H9 (cell line): ENCODE results near the gene TPGS2. TPM values are rescaled to one million over a fixed set of nuclear protein-coding genes. Genes with fewer than 3 reads are reported as not detected.

Experiments used
- DNase-seq: peaks from one replicate; pipeline ENCODE4 v3.0.0-alpha.2; 2017
- H2AFZ ChIP-seq: one replicate; pipeline ENCODE4 v1.6.1; 2013; ENCODE audit warnings: mild to moderate bottlenecking, low read length, control low read depth, moderate library complexity
- H2AK5ac ChIP-seq: 2 replicates; pipeline ENCODE4 v1.6.1; 2013; ENCODE audit warnings: low read length, control low read depth, mixed read lengths; ENCODE audit not compliant: insufficient read length
- H2BK120ac ChIP-seq: one replicate; pipeline ENCODE4 v1.6.1; 2013; ENCODE audit warnings: low read depth, mild to moderate bottlenecking, low read length, control low read depth, inconsistent platforms; ENCODE audit not compliant: poor library complexity, severe bottlenecking
- H2BK12ac ChIP-seq: 2 replicates; pipeline ENCODE4 v1.6.1; 2013; ENCODE audit warnings: low read length, control low read depth, mixed read lengths, low read depth; ENCODE audit not compliant: insufficient read length
- H2BK15ac ChIP-seq: 2 replicates; pipeline ENCODE4 v1.6.1; 2013; ENCODE audit warnings: low read depth, low read length, control low read depth
- H2BK20ac ChIP-seq: one replicate; pipeline ENCODE4 v1.6.1; 2013; ENCODE audit warnings: low read depth, mild to moderate bottlenecking, low read length, control low read depth, inconsistent platforms; ENCODE audit not compliant: poor library complexity, severe bottlenecking
- H2BK5ac ChIP-seq: 2 replicates; pipeline ENCODE4 v1.6.1; 2013; ENCODE audit warnings: low read length, control low read depth, mixed read lengths; ENCODE audit not compliant: insufficient read length
- H3K14ac ChIP-seq: 2 replicates; pipeline ENCODE4 v1.6.1; 2013; ENCODE audit warnings: low read length, control low read depth; ENCODE audit not compliant: insufficient read depth
- H3K18ac ChIP-seq: 2 replicates; pipeline ENCODE4 v1.6.1; 2013; ENCODE audit warnings: low read depth, mild to moderate bottlenecking, mixed read lengths, low read length, control low read depth; ENCODE audit not compliant: insufficient read length
- H3K23ac ChIP-seq: 2 replicates; pipeline ENCODE4 v1.6.1; 2013; ENCODE audit warnings: low read length, control low read depth, mixed read lengths, low read depth; ENCODE audit not compliant: insufficient read length
- H3K23me2 ChIP-seq: 2 replicates; pipeline ENCODE4 v1.6.1; 2013; ENCODE audit warnings: low read depth, mild to moderate bottlenecking, mixed read lengths, low read length, control low read depth; ENCODE audit not compliant: insufficient read length, poor library complexity, severe bottlenecking
- H3K27ac ChIP-seq: 2 replicates; pipeline ENCODE4 v1.5.1; 2013; ENCODE audit warnings: low read length, control low read depth, mixed read lengths, low read depth; ENCODE audit not compliant: insufficient read length
- H3K27me3 ChIP-seq: 2 replicates; pipeline ENCODE4 v1.6.1; 2013; ENCODE audit warnings: low read length, control low read depth, inconsistent platforms; ENCODE audit not compliant: insufficient read depth
- H3K4ac ChIP-seq: 2 replicates; pipeline ENCODE4 v1.6.1; 2013; ENCODE audit warnings: low read depth, mild to moderate bottlenecking, control low read depth, inconsistent platforms, low read length, moderate library complexity
- H3K4me1 ChIP-seq: 2 replicates; pipeline ENCODE4 v1.6.1; 2013; ENCODE audit warnings: low read length, control low read depth, inconsistent platforms; ENCODE audit not compliant: insufficient read depth
- H3K4me2 ChIP-seq: 2 replicates; pipeline ENCODE4 v1.6.1; 2013; ENCODE audit warnings: low read length, control low read depth, mixed read lengths; ENCODE audit not compliant: insufficient read length, insufficient read depth
- H3K56ac ChIP-seq: 2 replicates; pipeline ENCODE4 v1.6.1; 2013; ENCODE audit warnings: low read depth, mild to moderate bottlenecking, mixed read lengths, low read length, control low read depth; ENCODE audit not compliant: insufficient read length
- H3K79me1 ChIP-seq: 2 replicates; pipeline ENCODE4 v1.6.1; 2013; ENCODE audit warnings: low read depth, mild to moderate bottlenecking, moderate library complexity, low read length, control low read depth, inconsistent platforms; ENCODE audit not compliant: insufficient read depth, poor library complexity, severe bottlenecking
- H3K79me2 ChIP-seq: 2 replicates; pipeline ENCODE4 v1.6.1; 2013; ENCODE audit warnings: low read length, control low read depth, inconsistent platforms; ENCODE audit not compliant: insufficient read depth
- H3K9ac ChIP-seq: 2 replicates; pipeline ENCODE4 v1.6.1; 2013; ENCODE audit warnings: low read length, control low read depth, mixed read lengths; ENCODE audit not compliant: insufficient read length; ENCODE audit errors: extremely low read depth
- H3K9me3 ChIP-seq: one replicate; pipeline ENCODE4 v1.6.1; 2013; ENCODE audit warnings: low read depth, low read length, inconsistent platforms; ENCODE audit not compliant: control insufficient read depth
- H3T11ph ChIP-seq: one replicate; pipeline ENCODE4 v1.6.1; 2013; ENCODE audit warnings: mild to moderate bottlenecking, low read length, control low read depth, inconsistent platforms
- H4K20me1 ChIP-seq: one replicate; pipeline ENCODE4 v1.6.1; 2013; ENCODE audit not compliant: control insufficient read depth, insufficient read length, insufficient read depth
- H4K5ac ChIP-seq: 2 replicates; pipeline ENCODE4 v1.6.1; 2013; ENCODE audit warnings: low read depth, mild to moderate bottlenecking, mixed read lengths, low read length, control low read depth; ENCODE audit not compliant: insufficient read length
- H4K8ac ChIP-seq: replicated peaks from 2 replicates; pipeline ENCODE4 v1.6.1; 2013; ENCODE audit warnings: low read length, control low read depth, mixed read lengths, low read depth; ENCODE audit not compliant: insufficient read length
- H4K91ac ChIP-seq: 2 replicates; pipeline ENCODE4 v1.6.1; 2013; ENCODE audit warnings: low read depth, mild to moderate bottlenecking, moderate library complexity, mixed read lengths, low read length, control low read depth; ENCODE audit not compliant: insufficient read length
- H3K27ac Mint-ChIP-seq, 3 experiments: 2 replicates in 2 of 3; 3 replicates in 1 of 3; pipeline ENCODE4 v1.8.0; 2020 to 2021; ENCODE audit warnings: mixed read lengths in 3 of 3, mild to moderate bottlenecking in 1 of 3, moderate library complexity in 1 of 3
- H3K27me3 Mint-ChIP-seq: 2 replicates; pipeline ENCODE4 v1.8.0; 2021; ENCODE audit warnings: low read depth, mild to moderate bottlenecking, moderate library complexity, mixed read lengths
- H3K36me3 Mint-ChIP-seq, 3 experiments: 2 replicates in 2 of 3; 3 replicates in 1 of 3; pipeline ENCODE4 v1.8.0; 2020 to 2021; ENCODE audit warnings: low read depth in 3 of 3, mixed read lengths in 3 of 3; ENCODE audit not compliant: insufficient read depth in 1 of 3
- H3K4me1 Mint-ChIP-seq, 2 experiments: 2 replicates each; pipeline ENCODE4 v1.8.0; 2020; ENCODE audit warnings: mixed read lengths in 2 of 2
- H3K4me3 Mint-ChIP-seq, 2 experiments: 2 replicates in 1 of 2; 3 replicates in 1 of 2; pipeline ENCODE4 v1.8.0; 2020 to 2021; ENCODE audit warnings: mild to moderate bottlenecking in 2 of 2, mixed read lengths in 2 of 2, moderate library complexity in 1 of 2
- H3K9me3 Mint-ChIP-seq, 2 experiments: 2 replicates in 1 of 2; 3 replicates in 1 of 2; pipeline ENCODE4 v1.8.0; 2020; ENCODE audit warnings: mild to moderate bottlenecking in 2 of 2, mixed read lengths in 2 of 2, moderate library complexity in 1 of 2
- CTCF ChIP-seq: fragments of 200-600 bp; sonication (generic); conservative IDR thresholded peaks from 3 replicates; pipeline ENCODE4 v1.8.0; 2021; ENCODE audit warnings: antibody characterized with exemption, mild to moderate bottlenecking
- WGBS: extraction: QIAGEN DNeasy Blood & Tissue Kit; methylation state at CpG from one replicate; pipeline ENCODE4 v1.1.7; 2013; ENCODE audit warnings: missing lambda C conversion rate, low lambda C conversion rate, mixed read lengths; ENCODE audit not compliant: insufficient read length; ENCODE audit errors: extremely low coverage; 5-methylcytosine and 5-hydroxymethylcytosine counted together
- total RNA-seq: library from RNA; stranded (reverse); gene quantifications from 2 replicates; pipeline ENCODE4 v1.2.1, GENCODE V29; 2021

The TPGS2 gene
- total RNA-seq, 1 experiment from 2014 or later: 147 TPM

- DNase-seq: no peak
- H2BK15ac ChIP-seq: no peak overlapping the region
- Mint-ChIP-seq H3K27ac (no peak overlapping the region), H3K4me3 (no peak overlapping the region), H3K4me1 (peaks cover 0 to 1% of the 10 kb centered on the region in 2 experiments; a peak in 1 of 4 replicates), H3K36me3 (no peaks in the 10 kb centered on the region), H3K27me3 (no peaks in the 10 kb centered on the region), H3K9me3 (no peaks in the 10 kb centered on the region)
- H3K79me2 ChIP-seq: no peaks in the 10 kb centered on the region
- H3T11ph ChIP-seq: no peak overlapping the region
- no peak overlapping the region for H2BK120ac ChIP-seq
- TF ChIP-seq CTCF: no peak
- no peak overlapping the region for H2AFZ ChIP-seq
- H3K18ac ChIP-seq: no peak overlapping the region
- H3K9me3 ChIP-seq: no peaks in the 10 kb centered on the region
- H4K91ac ChIP-seq: no peak overlapping the region
- H3K23me2 ChIP-seq: no peaks in the 10 kb centered on the region
- H2BK20ac ChIP-seq: no peak overlapping the region
- no peak overlapping the region for H3K56ac ChIP-seq
- no peaks in the 10 kb centered on the region for H3K27me3 ChIP-seq
- WGBS: no CpG with 5 or more reads among the region's 1 CpG
- no peak overlapping the region for H2AK5ac ChIP-seq
- H3K4me1 ChIP-seq: no peaks in the 10 kb centered on the region
- no peak overlapping the region for H3K4ac ChIP-seq
- no peak overlapping the region for H4K5ac ChIP-seq
- no peak overlapping the region for H2BK5ac ChIP-seq
- no peak overlapping the region for H2BK12ac ChIP-seq
- no peak overlapping the region for H3K4me2 ChIP-seq
- H3K14ac ChIP-seq: no peak overlapping the region
- H4K20me1 ChIP-seq: no peaks in the 10 kb centered on the region
- H3K27ac ChIP-seq: no peak overlapping the region
- no peak overlapping the region for H4K8ac ChIP-seq
- no peak overlapping the region for H3K23ac ChIP-seq
- no peaks in the 10 kb centered on the region for H3K79me1 ChIP-seq
- no peak overlapping the region for H3K9ac ChIP-seq
Observed at GRCh38 chr18:36862182-36862581, 33.4 kb upstream of the TPGS2 start.
